GM18508 (cell line): ENCODE data around the gene CDC42BPA.
"Not testable (repeated sequence)": the region's sequence is repeated elsewhere in the genome, so short reads cannot be mapped to it uniquely, and the experiment has no call there.

ENCODE experiments used
- ATAC-seq: cut with Tn5 transposase; IDR thresholded peaks from one replicate; pipeline ENCODE4 v1.9.1; 2021; ENCODE audit warnings: moderate number of reproducible peaks; ENCODE audit not compliant: insufficient read depth, unreplicated experiment

The CDC42BPA gene

GRCh38 chr1:227033880-227034279, 284.4 kb downstream of the CDC42BPA start:
- no peak for ATAC-seq

- ATAC-seq, result no peak
Observed at GRCh38 chr1:227032396-227032795, 285.9 kb downstream of the CDC42BPA start.

GRCh38 chr1:227016990-227017389, 301.3 kb downstream of the CDC42BPA start:
- no peak for ATAC-seq

- no peak for ATAC-seq
Observed at GRCh38 chr1:227010645-227011044, 307.6 kb downstream of the CDC42BPA start.

- ATAC-seq, result no peak
Observed at GRCh38 chr1:227009937-227010336, 308.4 kb downstream of the CDC42BPA start.

GRCh38 chr1:227006226-227006796, 312.0 kb downstream of the CDC42BPA start:
- no peak for ATAC-seq

- no peak for ATAC-seq
Observed at GRCh38 chr1:227004796-227005195, 313.5 kb downstream of the CDC42BPA start.

- no peak for ATAC-seq
Observed at GRCh38 chr1:227003165-227003564, 315.1 kb downstream of the CDC42BPA start.

- ATAC-seq, result no peak
Observed at GRCh38 chr1:227002531-227003049, 315.7 kb downstream of the CDC42BPA start.

GRCh38 chr1:226999579-226999978, 318.7 kb downstream of the CDC42BPA start:
- ATAC-seq, result not testable (repeated sequence)

GRCh38 chr1:226995365-226996332, 322.6 kb downstream of the CDC42BPA start:
- peak; percentile 95 for ATAC-seq

- no peak for ATAC-seq
Observed at GRCh38 chr1:226994586-226995364, 323.5 kb downstream of the CDC42BPA start.

- no peak for ATAC-seq
Observed at GRCh38 chr1:226993814-226994585, 324.3 kb downstream of the CDC42BPA start.

GRCh38 chr1:226991920-226992319, 326.4 kb downstream of the CDC42BPA start:
- no peak for ATAC-seq

GRCh38 chr1:226990133-226990716, 328.1 kb downstream of the CDC42BPA start:
- no peak for ATAC-seq

GRCh38 chr1:226989085-226989920, 329.0 kb downstream of the CDC42BPA start:
- ATAC-seq, result no peak

- ATAC-seq, result no peak
Observed at GRCh38 chr1:226988334-226988666, 330.0 kb downstream of the CDC42BPA start.

GRCh38 chr1:226987623-226988333, 330.5 kb downstream of the CDC42BPA start:
- no peak for ATAC-seq
